HEK293T (cell line): ENCODE data around the gene GLUD2.

Experiments used
- ARNT ChIP-seq: fragments of 450-650 bp; IDR thresholded peaks from 2 replicates; pipeline ENCODE4 v1.6.1; 2017; ENCODE audit warnings: mild to moderate bottlenecking
- BHLHE40 ChIP-seq: fragments of 450-650 bp; IDR thresholded peaks from 2 replicates; pipeline ENCODE4 v1.6.1; 2016; ENCODE audit warnings: mild to moderate bottlenecking, moderate library complexity, borderline replicate concordance
- CTBP1 ChIP-seq: fragments of 450-650 bp; IDR thresholded peaks from 2 replicates; pipeline ENCODE4 v1.6.1; 2016; ENCODE audit warnings: borderline replicate concordance
- ELF4 ChIP-seq: fragments of 450-650 bp; IDR thresholded peaks from 2 replicates; pipeline ENCODE4 v1.6.1; 2017; ENCODE audit warnings: antibody characterized with exemption
- FOXA1 ChIP-seq: fragments of 450-650 bp; IDR thresholded peaks from 2 replicates; pipeline ENCODE4 v1.6.1; 2016; ENCODE audit warnings: mild to moderate bottlenecking
- FOXM1 ChIP-seq: fragments of 450-650 bp; IDR thresholded peaks from 2 replicates; pipeline ENCODE4 v1.6.1; 2017; ENCODE audit warnings: mild to moderate bottlenecking, borderline replicate concordance
- HDGF ChIP-seq: fragments of 450-650 bp; IDR thresholded peaks from 2 replicates; pipeline ENCODE4 v1.6.1; 2017; ENCODE audit warnings: antibody characterized with exemption, borderline replicate concordance
- NFRKB ChIP-seq: fragments of 450-650 bp; IDR thresholded peaks from 2 replicates; pipeline ENCODE4 v1.6.1; 2016; ENCODE audit warnings: mild to moderate bottlenecking, moderate library complexity
- SP1 ChIP-seq: fragments of 450-650 bp; IDR thresholded peaks from 2 replicates; pipeline ENCODE4 v1.6.1; 2017
- SUZ12 ChIP-seq: fragments of 450-650 bp; IDR thresholded peaks from 2 replicates; pipeline ENCODE4 v1.6.1; 2016; ENCODE audit warnings: mild to moderate bottlenecking
- TARDBP ChIP-seq: fragments of 450-650 bp; IDR thresholded peaks from 2 replicates; pipeline ENCODE4 v1.6.1; 2016
- ZNF384 ChIP-seq: fragments of 450-650 bp; IDR thresholded peaks from 2 replicates; pipeline ENCODE4 v1.6.1; 2016
- TF ChIP-seq, protein P1 (sequence below): fragments of 450-650 bp; IDR thresholded peaks from 2 replicates; pipeline ENCODE4 v1.6.1; 2016

GRCh38 chrX:121050781-121051180 lies 3.4 kb downstream of the GLUD2 start:
- TF ChIP-seq HDGF (no peak), FOXA1 (no peak), ELF4 (no peak), BHLHE40 (no peak), CTBP1 (no peak), ARNT (no peak), TARDBP (no peak), SP1 (no peak), SUZ12 (no peak), FOXM1 (no peak), ZNF384 (no peak), NFRKB (no peak)
- TF ChIP-seq, protein P1, sequence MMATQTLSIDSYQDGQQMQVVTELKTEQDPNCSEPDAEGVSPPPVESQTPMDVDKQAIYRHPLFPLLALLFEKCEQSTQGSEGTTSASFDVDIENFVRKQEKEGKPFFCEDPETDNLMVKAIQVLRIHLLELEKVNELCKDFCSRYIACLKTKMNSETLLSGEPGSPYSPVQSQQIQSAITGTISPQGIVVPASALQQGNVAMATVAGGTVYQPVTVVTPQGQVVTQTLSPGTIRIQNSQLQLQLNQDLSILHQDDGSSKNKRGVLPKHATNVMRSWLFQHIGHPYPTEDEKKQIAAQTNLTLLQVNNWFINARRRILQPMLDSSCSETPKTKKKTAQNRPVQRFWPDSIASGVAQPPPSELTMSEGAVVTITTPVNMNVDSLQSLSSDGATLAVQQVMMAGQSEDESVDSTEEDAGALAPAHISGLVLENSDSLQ: no peak
